Glutamatergic neuron (in vitro differentiated cells): Measurements from ENCODE around the gene FYCO1. TPM values are rescaled to one million over a fixed set of nuclear protein-coding genes. Genes with fewer than 3 reads are reported as not detected.

Source experiments
- DNase-seq: peaks from one replicate; pipeline ENCODE4 v3.0.0; 2022
- H3K27ac Mint-ChIP-seq: one replicate; pipeline ENCODE4 v1.8.0; 2020; ENCODE audit warnings: mild to moderate bottlenecking, mixed read lengths, inconsistent platforms; ENCODE audit not compliant: unreplicated experiment
- H3K27me3 Mint-ChIP-seq: one replicate; pipeline ENCODE4 v1.8.0; 2020; ENCODE audit warnings: mild to moderate bottlenecking, moderate library complexity, mixed read lengths, inconsistent platforms; ENCODE audit not compliant: unreplicated experiment
- H3K36me3 Mint-ChIP-seq: one replicate; pipeline ENCODE4 v1.8.0; 2020; ENCODE audit warnings: mild to moderate bottlenecking, mixed read lengths, inconsistent platforms; ENCODE audit not compliant: unreplicated experiment
- H3K4me1 Mint-ChIP-seq: one replicate; pipeline ENCODE4 v1.8.0; 2020; ENCODE audit warnings: mild to moderate bottlenecking, low read depth, mixed read lengths, inconsistent platforms; ENCODE audit not compliant: unreplicated experiment
- H3K4me3 Mint-ChIP-seq: one replicate; pipeline ENCODE4 v1.8.0; 2020; ENCODE audit warnings: mild to moderate bottlenecking, mixed read lengths, inconsistent platforms; ENCODE audit not compliant: unreplicated experiment
- H3K9me3 Mint-ChIP-seq: one replicate; pipeline ENCODE4 v1.8.0; 2020; ENCODE audit warnings: mild to moderate bottlenecking, moderate library complexity, mixed read lengths, inconsistent platforms; ENCODE audit not compliant: unreplicated experiment
- CTCF ChIP-seq: fragments of 200-600 bp; sonication (generic); IDR thresholded peaks from one replicate; pipeline ENCODE4 v1.5.0; 2021; ENCODE audit not compliant: partially characterized antibody, unreplicated experiment
- total RNA-seq: library from RNA; stranded (reverse); fragmentation: NEBNext Ultra II Directional; extraction: Animal tissue kit (Norgen Biotek cat#: 25700); gene quantifications from one replicate; pipeline ENCODE4 v1.2.1, GENCODE V29; 2021; ENCODE audit not compliant: unreplicated experiment

Gene FYCO1
- total RNA-seq, 1 donor from 2014 or later = 3.8 TPM

DNA sequence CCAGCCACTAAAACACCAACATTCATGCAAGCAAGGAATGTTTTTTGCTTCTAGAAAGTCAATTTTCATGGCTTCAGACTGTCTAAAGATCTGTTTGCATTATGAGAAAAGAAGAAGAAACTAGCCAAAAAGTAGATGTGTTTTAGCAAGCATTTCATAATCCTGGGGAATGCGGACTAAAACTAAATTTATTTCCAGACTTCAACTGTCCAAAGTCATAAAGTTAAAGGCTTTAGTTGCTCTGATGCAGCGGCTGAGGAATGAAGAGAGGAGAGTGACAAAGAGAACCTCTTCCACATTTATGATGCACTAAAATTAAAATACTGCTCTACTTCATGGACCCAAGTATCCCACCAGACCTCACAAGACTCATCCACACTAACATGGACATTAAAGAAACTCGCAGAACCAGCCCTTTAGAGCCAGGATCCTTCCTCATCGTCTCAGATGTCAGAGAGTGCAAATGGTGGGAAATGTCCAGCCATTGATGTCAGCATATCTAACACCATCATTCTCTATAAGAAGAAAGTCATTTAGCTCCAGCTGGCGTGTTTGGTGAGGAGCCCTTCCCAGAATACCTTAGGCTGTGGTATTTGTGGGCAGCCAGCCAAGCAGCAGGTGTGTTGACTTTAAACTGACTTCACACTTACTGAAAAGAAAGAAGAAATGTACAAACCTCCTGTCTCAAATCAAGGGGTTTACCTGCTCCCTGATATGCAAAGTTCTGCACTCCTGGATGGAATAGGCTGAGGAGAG lies 17.4 kb downstream of the FYCO1 start:
- no peaks in the 10 kb centered on the region for H3K4me1 Mint-ChIP-seq
- H3K27ac Mint-ChIP-seq = no peak overlapping the region
- no peak for DNase-seq
- no peak for TF ChIP-seq CTCF
- peaks cover 4% of the 10 kb centered on the region for H3K27me3 Mint-ChIP-seq
- no peak overlapping the region for H3K4me3 Mint-ChIP-seq
- no peaks in the 10 kb centered on the region for H3K36me3 Mint-ChIP-seq
- H3K9me3 Mint-ChIP-seq = no peaks in the 10 kb centered on the region

- TF ChIP-seq CTCF = no peak
- Mint-ChIP-seq H3K27ac (no peak overlapping the region), H3K36me3 (no peaks in the 10 kb centered on the region), H3K4me3 (no peak overlapping the region), H3K9me3 (no peaks in the 10 kb centered on the region), H3K27me3 (peaks cover 4% of the 10 kb centered on the region), H3K4me1 (no peaks in the 10 kb centered on the region)
- no peak for DNase-seq
Measured at GRCh38 chr3:45976191-45977091, 19.2 kb downstream of the FYCO1 start.

GRCh38 chr3:45975686-45976085 lies 19.9 kb downstream of the FYCO1 start:
- no peak overlapping the region for H3K27ac Mint-ChIP-seq
- H3K36me3 Mint-ChIP-seq = no peaks in the 10 kb centered on the region

GRCh38 chr3:45974686-45975085 lies 20.9 kb downstream of the FYCO1 start:
- H3K27me3 Mint-ChIP-seq = peaks cover 4% of the 10 kb centered on the region
- no peak overlapping the region for H3K4me3 Mint-ChIP-seq
- no peak for TF ChIP-seq CTCF
- H3K4me1 Mint-ChIP-seq = no peaks in the 10 kb centered on the region
- no peak for DNase-seq
- H3K36me3 Mint-ChIP-seq = no peaks in the 10 kb centered on the region
- H3K27ac Mint-ChIP-seq = no peak overlapping the region
- H3K9me3 Mint-ChIP-seq = no peaks in the 10 kb centered on the region

More at GRCh38 chr3:45975686-45976085, 19.9 kb downstream of the FYCO1 start:
- Mint-ChIP-seq H3K4me3 (no peak overlapping the region), H3K9me3 (no peaks in the 10 kb centered on the region), H3K27me3 (peaks cover 4% of the 10 kb centered on the region), H3K4me1 (no peaks in the 10 kb centered on the region)
- TF ChIP-seq CTCF = no peak
- no peak for DNase-seq
